ENCODE measurements around the gene MDM1. TPM values are rescaled to one million over a fixed set of nuclear protein-coding genes. Genes with fewer than 3 reads are reported as not detected.

MDM1 gene
- total and polyA plus RNA-seq, 2 experiments from 2014 or later = 3.6 to 14.9 TPM

GRCh38 chr12:68335462-68335861, 3.3 kb upstream of the MDM1 start:
- Histone ChIP-seq H3K36me3 (replicated peaks; ENCODE audit: insufficient read depth, low read depth) (no peaks in the 10 kb centered on the region), H3K79me2 (no peaks in the 10 kb centered on the region), H2AFZ (no peak overlapping the region), H3K27ac (no peak overlapping the region), H3K4me3 (no peak overlapping the region), H3K9me3 (ENCODE audit: low read depth) (no peaks in the 10 kb centered on the region), H3K4me2 (no peak overlapping the region), H3K9me2 (replicated peaks; ENCODE audit: insufficient read depth) (no peaks in the 10 kb centered on the region), H4K20me1 (ENCODE audit: insufficient read depth, poor library complexity, severe bottlenecking) (no peaks in the 10 kb centered on the region), H3K4me1 (ENCODE audit: insufficient read depth) (peaks cover 11% of the 10 kb centered on the region), H3K27me3 (no peaks in the 10 kb centered on the region)
- 90% methylated on average over 3 of the region's 3 CpGs for WGBS (ENCODE audit: low lambda C conversion rate, missing lambda C conversion rate)
- TF ChIP-seq EZH2 (IDR thresholded peaks at IDR 0.05; ENCODE audit: borderline replicate concordance) (no peak), EZH2phosphoT487 (IDR thresholded peaks at IDR 0.05; ENCODE audit: low read depth, severe bottlenecking, unreplicated experiment) (no peak), CTCF (IDR thresholded peaks at IDR 0.05; ENCODE audit: poor library complexity) (no peak)
- DNase-seq (ENCODE audit: low spot score) = no peak

- Histone ChIP-seq H3K4me3 (no peak overlapping the region), H3K9me3 (ENCODE audit: low read depth) (no peaks in the 10 kb centered on the region), H3K4me1 (ENCODE audit: insufficient read depth) (peaks cover 11% of the 10 kb centered on the region), H3K9me2 (replicated peaks; ENCODE audit: insufficient read depth) (no peaks in the 10 kb centered on the region), H3K36me3 (replicated peaks; ENCODE audit: insufficient read depth, low read depth) (no peaks in the 10 kb centered on the region), H3K27ac (no peak overlapping the region), H4K20me1 (ENCODE audit: insufficient read depth, poor library complexity, severe bottlenecking) (no peaks in the 10 kb centered on the region), H3K4me2 (no peak overlapping the region), H3K27me3 (no peaks in the 10 kb centered on the region), H2AFZ (no peak overlapping the region), H3K79me2 (no peaks in the 10 kb centered on the region)
- no peak for DNase-seq (ENCODE audit: low spot score)
- WGBS (ENCODE audit: low lambda C conversion rate, missing lambda C conversion rate) = 78% methylated on average over 4 of the region's 4 CpGs
- TF ChIP-seq EZH2 (IDR thresholded peaks at IDR 0.05; ENCODE audit: borderline replicate concordance) (no peak), EZH2phosphoT487 (IDR thresholded peaks at IDR 0.05; ENCODE audit: low read depth, severe bottlenecking, unreplicated experiment) (no peak), CTCF (IDR thresholded peaks at IDR 0.05; ENCODE audit: poor library complexity) (no peak)
Observed at GRCh38 chr12:68334132-68334531, 2.0 kb upstream of the MDM1 start.

GRCh38 chr12:68332728-68333630, 817 bp upstream of the MDM1 start:
- Histone ChIP-seq H3K36me3 (replicated peaks; ENCODE audit: insufficient read depth, low read depth) (no peaks in the 10 kb centered on the region), H3K4me2 (peak overlapping the region; percentile 72), H3K4me1 (ENCODE audit: insufficient read depth) (peaks cover 11% of the 10 kb centered on the region), H3K27ac (peak overlapping the region; percentile 58), H4K20me1 (ENCODE audit: insufficient read depth, poor library complexity, severe bottlenecking) (no peaks in the 10 kb centered on the region), H3K4me3 (peak overlapping the region; percentile 40), H3K9me2 (replicated peaks; ENCODE audit: insufficient read depth) (no peaks in the 10 kb centered on the region), H3K9me3 (ENCODE audit: low read depth) (no peaks in the 10 kb centered on the region), H3K79me2 (no peaks in the 10 kb centered on the region), H2AFZ (peak overlapping the region; percentile 68), H3K27me3 (no peaks in the 10 kb centered on the region)
- WGBS (ENCODE audit: low lambda C conversion rate, missing lambda C conversion rate) = 51% methylated on average over 18 of the region's 18 CpGs
- DNase-seq (ENCODE audit: low spot score) = no peak
- TF ChIP-seq CTCF (IDR thresholded peaks at IDR 0.05; ENCODE audit: poor library complexity) (no peak), EZH2 (IDR thresholded peaks at IDR 0.05; ENCODE audit: borderline replicate concordance) (no peak), EZH2phosphoT487 (IDR thresholded peaks at IDR 0.05; ENCODE audit: low read depth, severe bottlenecking, unreplicated experiment) (no peak)

All from hepatocyte (in vitro differentiated cells).